HG02678 (cell line): ENCODE data around the gene LYSMD3.

Experiments used
- ATAC-seq: cut with Tn5 transposase; IDR thresholded peaks from one replicate; pipeline ENCODE4 v1.9.1; 2021; ENCODE audit warnings: mild to moderate bottlenecking, moderate library complexity; ENCODE audit not compliant: unreplicated experiment

Gene LYSMD3

GRCh38 chr5:90483206-90483605 is 46.2 kb downstream of the LYSMD3 start:
- ATAC-seq, result no peak

- ATAC-seq, result no peak
These were observed 48.7 kb downstream of the LYSMD3 start for GRCh38 chr5:90480699-90481098.

- ATAC-seq, result no peak
These were observed 49.6 kb downstream of the LYSMD3 start for GRCh38 chr5:90479611-90480385.

GRCh38 chr5:90477621-90478215 is 51.7 kb downstream of the LYSMD3 start:
- no peak for ATAC-seq

- ATAC-seq, result no peak
These were observed 52.3 kb downstream of the LYSMD3 start for GRCh38 chr5:90477073-90477472.

- no peak for ATAC-seq
These were observed 53.0 kb downstream of the LYSMD3 start for GRCh38 chr5:90476391-90476790.

- ATAC-seq, result no peak
These were observed 53.9 kb downstream of the LYSMD3 start for GRCh38 chr5:90475436-90475980.

- peak; percentile 85 for ATAC-seq
These were observed 54.9 kb downstream of the LYSMD3 start, which contains the start of the genes MBLAC2 and POLR3G for GRCh38 chr5:90474235-90475107. Gene MBLAC2 (minus strand): TSS chr5:90474771. CDS start chr5:90474292, 479 bp downstream. Gene POLR3G (plus strand): TSS chr5:90474864. CDS start chr5:90485568, 10,704 bp downstream.

GRCh38 chr5:90473396-90474234 is 55.8 kb downstream of the LYSMD3 start:
- ATAC-seq, result peak; percentile 5

GRCh38 chr5:90472783-90473395 is 56.5 kb downstream of the LYSMD3 start:
- ATAC-seq, result no peak
